Transverse colon (tissue), 4 donors: Measurements from ENCODE around the gene MTERF4. TPM values are rescaled to one million over a fixed set of nuclear protein-coding genes. Genes with fewer than 3 reads are reported as not detected.
A peak's percentile ranks its signal among the peaks of the same experiment; 100 is the strongest.

Experiments
- DNase-seq: peaks from one replicate; pipeline ENCODE4 v3.0.0-alpha.2; 2019
- H3K27ac ChIP-seq, 4 donors: fragments of 200-600 bp; sonication (generic); 2 replicates each; pipeline ENCODE4 v1.5.1; 2016 to 2018; ENCODE audit warnings: inconsistent platforms in 4 of 4
- H3K27me3 ChIP-seq: fragments of 200-600 bp; sonication (generic); 2 replicates; pipeline ENCODE4 v1.5.1; 2017; ENCODE audit warnings: inconsistent platforms
- H3K36me3 ChIP-seq, 4 donors: fragments of 200-600 bp; sonication (generic); 2 replicates each; pipeline ENCODE4 v1.5.1; 2017 to 2019; ENCODE audit warnings: inconsistent platforms in 4 of 4
- H3K4me1 ChIP-seq, 4 donors: fragments of 200-600 bp; sonication (generic); 2 replicates each; pipeline ENCODE4 v1.5.1; 2017 to 2020; ENCODE audit warnings: inconsistent platforms in 4 of 4
- H3K4me3 ChIP-seq, 4 donors: fragments of 200-600 bp; sonication (generic); 1 replicate in 1 of 4; 2 replicates in 3 of 4; pipeline versions ENCODE4 v1.5.1 to v1.6.1; 2017 to 2019; ENCODE audit warnings: inconsistent platforms in 4 of 4
- H3K9me3 ChIP-seq, 2 donors: fragments of 200-600 bp; sonication (generic); 2 replicates each; pipeline ENCODE4 v1.5.1; 2017 to 2019; ENCODE audit warnings: inconsistent platforms in 2 of 2
- CTCF ChIP-seq, 5 experiments: fragments of 200-600 bp in 3 of 5; fragments of 450-650 bp in 2 of 5; sonication (generic) in 3 of 5; IDR thresholded peaks; 1 replicate in 2 of 5; 2 replicates in 3 of 5; pipeline ENCODE4 v1.5.1; 2016 to 2017; ENCODE audit warnings: antibody characterized with exemption in 5 of 5, inconsistent platforms in 3 of 5, mild to moderate bottlenecking in 2 of 5, moderate library complexity in 1 of 5
- EP300 ChIP-seq: sonication (generic); formaldehyde crosslinking; IDR thresholded peaks from one replicate; pipeline ENCODE4 v1.6.1; 2017; ENCODE audit warnings: antibody characterized with exemption, low read depth
- POLR2A ChIP-seq: fragments of 450-650 bp; IDR thresholded peaks from one replicate; pipeline ENCODE4 v1.6.1; 2016; ENCODE audit warnings: antibody characterized with exemption, mild to moderate bottlenecking, moderate library complexity
- POLR2AphosphoS5 ChIP-seq, 3 donors: sonication (generic); formaldehyde crosslinking; IDR thresholded peaks; one replicate each; pipeline ENCODE4 v1.6.1; 2016; ENCODE audit warnings: antibody characterized with exemption in 3 of 3
- WGBS, 2 donors: methylation state at CpG; one replicate each; pipeline ENCODE4 v1.1.5; 2018; ENCODE audit warnings: low coverage in 1 of 2; 5-methylcytosine and 5-hydroxymethylcytosine counted together
- in situ Hi-C, 4 donors: fragments of 200-750 bp; cut with MboI; loops; one replicate each; pipeline versions ENCODE4 v1.15.0 to v1.15.1; 2017; ENCODE audit warnings: low sequenced_read_pairs in 3 of 4, low pct_ligation_motif_present in 1 of 4, low pct_unique_long_range_greater_than_20kb in 1 of 4
- intact Hi-C: fragments of 100-400 bp; cut with DNase I; formaldehyde crosslinking; loops from one replicate; pipeline ENCODE4 v1.15.1; 2023; ENCODE audit warnings: low total_unique reads
- total RNA-seq, 4 donors: library from RNA; depleted of rRNA; stranded (reverse); fragments of >200 nt; gene quantifications; one replicate each; pipeline ENCODE4 v1.1.0, GENCODE V29; 2016

The MTERF4 gene
- total RNA-seq, 4 donors from 2014 or later, result 25.4 to 161 (median 34.3) TPM

- H3K4me3 ChIP-seq, result peak within 1 kb of the TSS; percentile 55 to 96 (median 94)
- DNase-seq, result peak; percentile 96
- TF ChIP-seq POLR2AphosphoS5 (IDR thresholded peaks at IDR 0.05), result no peak
- no peak for TF ChIP-seq POLR2A
- TF ChIP-seq CTCF (IDR thresholded peaks at IDR 0.05), result no peak
- TF ChIP-seq EP300, result no peak
- in situ Hi-C loops, result no loop called here
- no peaks in the 10 kb centered on the region for H3K9me3 ChIP-seq
- H3K27me3 ChIP-seq, result no peaks in the 10 kb centered on the region
- peaks cover 8 to 21% (median 20%) of the 10 kb centered on the region in 4 donors for H3K4me1 ChIP-seq
- H3K36me3 ChIP-seq, result no peaks in the 10 kb centered on the region
- H3K27ac ChIP-seq, result peak within 1 kb of the TSS; percentile 85 to 93 (median 87)
- 0% methylated on average over 43 of the region's 88 CpGs; no CpG with 5 or more reads in 1 of the 2 donors for WGBS, 2 donors
- intact Hi-C loops, result no loop called here
Measured at GRCh38 chr2:241148891-241149674, 47.0 kb upstream of the MTERF4 start, which contains the start of gene PASK. Gene PASK (minus strand): TSS chr2:241149472. CDS start chr2:241143032, 6,440 bp downstream.

GRCh38 chr2:241148239-241148638, 46.2 kb upstream of the MTERF4 start:
- Histone ChIP-seq H3K27ac (no peak overlapping the region), H3K9me3 (no peaks in the 10 kb centered on the region), H3K4me1 (peaks cover 8 to 21% (median 20%) of the 10 kb centered on the region in 4 donors), H3K4me3 (peak overlapping the region in 2 of 4 donors; percentile 92 to 96), H3K27me3 (no peaks in the 10 kb centered on the region), H3K36me3 (no peaks in the 10 kb centered on the region)
- in situ Hi-C loops, result no loop called here
- intact Hi-C loops, result no loop called here
- no peak for DNase-seq
- WGBS, 2 donors, result 72% methylated on average over 4 of the region's 4 CpGs; no CpG with 5 or more reads in 1 of the 2 donors
- TF ChIP-seq CTCF (IDR thresholded peaks at IDR 0.05) (no peak), POLR2A (no peak), POLR2AphosphoS5 (IDR thresholded peaks at IDR 0.05) (no peak)

- H3K4me1 ChIP-seq, result peaks cover 8 to 21% (median 20%) of the 10 kb centered on the region in 4 donors
- in situ Hi-C loops (no loop called here), intact Hi-C loops (no loop called here)
- H3K27ac ChIP-seq, result no peak overlapping the region
- WGBS, 2 donors, result 96 to 97% methylated on average over 3 of the region's 3 CpGs
- H3K4me3 ChIP-seq, result no peak overlapping the region
- no peak for DNase-seq
- no peaks in the 10 kb centered on the region for H3K27me3 ChIP-seq
- no peaks in the 10 kb centered on the region for H3K36me3 ChIP-seq
- TF ChIP-seq CTCF (IDR thresholded peaks at IDR 0.05) (no peak), POLR2A (no peak), POLR2AphosphoS5 (IDR thresholded peaks at IDR 0.05) (no peak), EP300 (no peak)
- H3K9me3 ChIP-seq, result no peaks in the 10 kb centered on the region
Measured at GRCh38 chr2:241147336-241147735, 45.2 kb upstream of the MTERF4 start.

DNA sequence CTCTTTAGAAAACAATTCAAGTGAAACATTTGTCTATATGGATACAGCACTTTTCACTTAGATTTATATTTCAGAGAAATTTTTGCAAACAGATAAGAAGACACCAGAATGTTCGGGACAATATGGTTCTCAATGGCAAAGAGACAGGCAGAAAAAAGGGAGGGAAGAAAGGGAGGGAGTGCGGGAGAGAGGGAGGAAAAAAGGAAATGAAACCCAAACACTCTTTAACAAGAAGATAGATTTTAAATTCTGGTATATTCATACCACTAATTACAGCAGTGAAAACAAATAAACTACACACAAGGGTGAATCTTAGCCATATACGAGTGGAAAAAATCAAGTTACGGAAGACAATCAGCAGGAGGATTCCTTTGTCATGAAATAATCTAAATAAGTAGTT, 44.2 kb upstream of the MTERF4 start:
- no peak for DNase-seq
- Histone ChIP-seq H3K27me3 (no peaks in the 10 kb centered on the region), H3K27ac (no peak overlapping the region), H3K9me3 (no peaks in the 10 kb centered on the region), H3K4me3 (no peak overlapping the region), H3K36me3 (no peaks in the 10 kb centered on the region), H3K4me1 (peaks cover 7 to 17% (median 14%) of the 10 kb centered on the region in 4 donors)
- WGBS, 2 donors, result 77 to 92% methylated on average over 4 of the region's 4 CpGs
- in situ Hi-C loops (no loop called here), intact Hi-C loops (no loop called here)
- TF ChIP-seq EP300, result no peak
- TF ChIP-seq POLR2A, result no peak
- TF ChIP-seq CTCF (IDR thresholded peaks at IDR 0.05), result no peak
